ENCODE measurements around the gene TUBB2B. TPM values are rescaled to one million over a fixed set of nuclear protein-coding genes. Genes with fewer than 3 reads are reported as not detected.

Gene TUBB2B
- polyA plus RNA-seq, 1 donor from 2014 or later = 3,172 TPM

GRCh38 chr6:3260772-3261517, 33.5 kb upstream of the TUBB2B start:
- TF ChIP-seq POLR2AphosphoS5 (IDR thresholded peaks at IDR 0.05) = no peak
- TF ChIP-seq CTCF (IDR thresholded peaks at IDR 0.05; ENCODE audit: poor library complexity, severe bottlenecking) = no peak
- no peak for TF ChIP-seq MXI1 (conservative IDR thresholded peaks at IDR 0.05; ENCODE audit: poor library complexity, severe bottlenecking)
- TF ChIP-seq RAD21 (conservative IDR thresholded peaks at IDR 0.05) = no peak
- TF ChIP-seq EP300 (conservative IDR thresholded peaks at IDR 0.05; ENCODE audit: poor library complexity, severe bottlenecking) = no peak
- no peak for TF ChIP-seq EZH2 (IDR thresholded peaks at IDR 0.05; ENCODE audit: borderline replicate concordance, insufficient read depth, low read length, poor library complexity, severe bottlenecking)
- no peak for TF ChIP-seq TAF1 (IDR thresholded peaks at IDR 0.05; ENCODE audit: low read depth)
- TF ChIP-seq REST (IDR thresholded peaks at IDR 0.05; ENCODE audit: borderline replicate concordance) = no peak
- Histone ChIP-seq H3K27me3 (ENCODE audit: insufficient read depth, low read depth, low read length) (no peaks in the 10 kb centered on the region), H3K79me2 (replicated peaks; ENCODE audit: insufficient read depth, low read length) (peaks cover 47% of the 10 kb centered on the region), H3F3A (ENCODE audit: insufficient read depth, low read length, poor library complexity, severe bottlenecking) (no peaks in the 10 kb centered on the region), H4K20me1 (ENCODE audit: insufficient read depth) (no peaks in the 10 kb centered on the region), H3K36me3 (ENCODE audit: insufficient read depth, low read length) (no peaks in the 10 kb centered on the region), H3K9me3 (ENCODE audit: low read length) (no peaks in the 10 kb centered on the region), H3K4me3 (ENCODE audit: low read length) (peak overlapping the region; percentile 34), H3K27ac (ENCODE audit: low read length) (no peak overlapping the region), H2AFZ (ENCODE audit: low read depth, low read length) (no peak overlapping the region), H3K4me2 (ENCODE audit: low read length) (no peak overlapping the region), H3K9me2 (ENCODE audit: insufficient read depth, low read length) (no peaks in the 10 kb centered on the region), H3K9ac (ENCODE audit: low read length) (no peak overlapping the region)

- Histone ChIP-seq H3K79me2 (replicated peaks; ENCODE audit: insufficient read depth, low read length) (peaks cover 48% of the 10 kb centered on the region), H3K4me3 (ENCODE audit: low read length) (peak overlapping the region; percentile 34), H3F3A (ENCODE audit: insufficient read depth, low read length, poor library complexity, severe bottlenecking) (no peaks in the 10 kb centered on the region), H3K27ac (ENCODE audit: low read length) (no peak overlapping the region), H3K9me3 (ENCODE audit: low read length) (no peaks in the 10 kb centered on the region), H2AFZ (ENCODE audit: low read depth, low read length) (no peak overlapping the region), H4K20me1 (ENCODE audit: insufficient read depth) (no peaks in the 10 kb centered on the region), H3K4me2 (ENCODE audit: low read length) (no peak overlapping the region), H3K9me2 (ENCODE audit: insufficient read depth, low read length) (no peaks in the 10 kb centered on the region), H3K27me3 (ENCODE audit: insufficient read depth, low read depth, low read length) (no peaks in the 10 kb centered on the region), H3K9ac (ENCODE audit: low read length) (no peak overlapping the region), H3K36me3 (ENCODE audit: insufficient read depth, low read length) (no peaks in the 10 kb centered on the region)
- TF ChIP-seq SMC3 (conservative IDR thresholded peaks at IDR 0.05; ENCODE audit: poor library complexity) = no peak
- no peak for TF ChIP-seq TAF1 (IDR thresholded peaks at IDR 0.05; ENCODE audit: low read depth)
- TF ChIP-seq MXI1 (conservative IDR thresholded peaks at IDR 0.05; ENCODE audit: poor library complexity, severe bottlenecking) = no peak
- TF ChIP-seq RAD21 (conservative IDR thresholded peaks at IDR 0.05) = no peak
- no peak for TF ChIP-seq REST (IDR thresholded peaks at IDR 0.05; ENCODE audit: borderline replicate concordance)
- TF ChIP-seq CTCF (IDR thresholded peaks at IDR 0.05; ENCODE audit: poor library complexity, severe bottlenecking) = no peak
- no peak for TF ChIP-seq EP300 (conservative IDR thresholded peaks at IDR 0.05; ENCODE audit: poor library complexity, severe bottlenecking)
- TF ChIP-seq POLR2AphosphoS5 (IDR thresholded peaks at IDR 0.05) = no peak
- TF ChIP-seq EZH2 (IDR thresholded peaks at IDR 0.05; ENCODE audit: borderline replicate concordance, insufficient read depth, low read length, poor library complexity, severe bottlenecking) = no peak
Measured at GRCh38 chr6:3260296-3260695, 32.8 kb upstream of the TUBB2B start.
